PFSK-1 (cell line): ENCODE results near the gene UBE2QL1.

Source experiments
- FOXP2 ChIP-seq: optimal IDR thresholded peaks from 2 replicates; pipeline ENCODE3; 2011; ENCODE audit warnings: borderline replicate concordance, control low read depth, inconsistent platforms; ENCODE audit not compliant: insufficient read depth; ENCODE audit errors: extremely low read length, extremely low read depth
- POLR2AphosphoS5 ChIP-seq: IDR thresholded peaks from 2 replicates; pipeline ENCODE4 v1.6.1; 2012; ENCODE audit warnings: low read depth, mild to moderate bottlenecking, control low read depth, low read length, moderate library complexity
- SIN3A ChIP-seq: IDR thresholded peaks from 2 replicates; pipeline ENCODE4 v1.6.1; 2012; ENCODE audit warnings: mild to moderate bottlenecking, low read length, moderate library complexity, borderline replicate concordance; ENCODE audit not compliant: insufficient read depth
- TAF1 ChIP-seq: IDR thresholded peaks from 2 replicates; pipeline ENCODE4 v1.6.1; 2012; ENCODE audit warnings: low read length, control low read depth, borderline replicate concordance; ENCODE audit not compliant: insufficient read depth
- TF ChIP-seq, protein P1 (sequence below), 2 experiments: IDR thresholded peaks; 2 replicates each; pipeline versions ENCODE4 v1.6.1 to v1.8.0; 2011 to 2012; ENCODE audit warnings: low read depth in 2 of 2, low read length in 2 of 2, control low read depth in 1 of 2, inconsistent platforms in 1 of 2, mild to moderate bottlenecking in 1 of 2, moderate library complexity in 1 of 2; ENCODE audit not compliant: insufficient read depth in 1 of 2

DNA sequence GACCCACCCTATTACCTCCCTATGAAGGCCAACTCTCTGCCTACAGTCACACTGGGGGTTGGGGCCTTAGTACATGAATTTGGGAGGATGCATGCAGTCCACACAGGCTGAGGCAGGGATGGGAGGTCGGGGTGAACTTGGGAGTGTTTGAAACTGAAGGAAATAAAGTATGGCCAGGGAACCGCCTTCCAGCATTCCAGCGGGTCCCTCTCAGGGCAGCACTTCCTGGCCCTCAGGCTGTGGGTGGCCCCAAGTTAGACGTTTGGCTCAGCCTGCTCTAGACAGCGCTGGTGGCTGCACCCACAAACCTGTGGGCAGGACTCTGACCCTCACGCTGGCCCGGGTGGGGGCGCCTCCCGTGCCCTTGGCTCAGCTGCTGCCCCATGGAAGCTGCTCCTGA, 74.3 kb downstream of the UBE2QL1 start:
- no peak for TF ChIP-seq TAF1
- no peak for TF ChIP-seq POLR2AphosphoS5
- TF ChIP-seq, protein P1, sequence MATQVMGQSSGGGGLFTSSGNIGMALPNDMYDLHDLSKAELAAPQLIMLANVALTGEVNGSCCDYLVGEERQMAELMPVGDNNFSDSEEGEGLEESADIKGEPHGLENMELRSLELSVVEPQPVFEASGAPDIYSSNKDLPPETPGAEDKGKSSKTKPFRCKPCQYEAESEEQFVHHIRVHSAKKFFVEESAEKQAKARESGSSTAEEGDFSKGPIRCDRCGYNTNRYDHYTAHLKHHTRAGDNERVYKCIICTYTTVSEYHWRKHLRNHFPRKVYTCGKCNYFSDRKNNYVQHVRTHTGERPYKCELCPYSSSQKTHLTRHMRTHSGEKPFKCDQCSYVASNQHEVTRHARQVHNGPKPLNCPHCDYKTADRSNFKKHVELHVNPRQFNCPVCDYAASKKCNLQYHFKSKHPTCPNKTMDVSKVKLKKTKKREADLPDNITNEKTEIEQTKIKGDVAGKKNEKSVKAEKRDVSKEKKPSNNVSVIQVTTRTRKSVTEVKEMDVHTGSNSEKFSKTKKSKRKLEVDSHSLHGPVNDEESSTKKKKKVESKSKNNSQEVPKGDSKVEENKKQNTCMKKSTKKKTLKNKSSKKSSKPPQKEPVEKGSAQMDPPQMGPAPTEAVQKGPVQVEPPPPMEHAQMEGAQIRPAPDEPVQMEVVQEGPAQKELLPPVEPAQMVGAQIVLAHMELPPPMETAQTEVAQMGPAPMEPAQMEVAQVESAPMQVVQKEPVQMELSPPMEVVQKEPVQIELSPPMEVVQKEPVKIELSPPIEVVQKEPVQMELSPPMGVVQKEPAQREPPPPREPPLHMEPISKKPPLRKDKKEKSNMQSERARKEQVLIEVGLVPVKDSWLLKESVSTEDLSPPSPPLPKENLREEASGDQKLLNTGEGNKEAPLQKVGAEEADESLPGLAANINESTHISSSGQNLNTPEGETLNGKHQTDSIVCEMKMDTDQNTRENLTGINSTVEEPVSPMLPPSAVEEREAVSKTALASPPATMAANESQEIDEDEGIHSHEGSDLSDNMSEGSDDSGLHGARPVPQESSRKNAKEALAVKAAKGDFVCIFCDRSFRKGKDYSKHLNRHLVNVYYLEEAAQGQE (IDR thresholded peaks at IDR 0.05; ENCODE audit: insufficient read depth in 1 of 2, low read depth in 2 of 2, low read length in 2 of 2), result no peak
- no peak for TF ChIP-seq SIN3A
- TF ChIP-seq FOXP2, result no peak
